Stimulated activated CD8-positive, alpha-beta memory T cell treated with anti-CD3 and anti-CD28 coated beads, Interleukin-12 subunit alpha, Interleukin-12 subunit beta, amount 100 ng/mL, for 24 hours (primary cell): ENCODE results near the gene KCNIP1.

Experiments used
- DNase-seq: peaks from one replicate; pipeline ENCODE4 v3.0.0-alpha.2; 2020; ENCODE audit errors: extremely low read depth

The KCNIP1 gene

GRCh38 chr5:170483701-170484458, 19.9 kb upstream of the KCNIP1 start:
- DNase-seq = no peak

- DNase-seq = no peak
Measured at GRCh38 chr5:170484459-170484831, 19.4 kb upstream of the KCNIP1 start.

- no peak for DNase-seq
Measured at GRCh38 chr5:170484847-170485615, 18.8 kb upstream of the KCNIP1 start.

- no peak for DNase-seq
Measured at GRCh38 chr5:170485616-170485911, 18.3 kb upstream of the KCNIP1 start.

GRCh38 chr5:170486371-170486770, 17.4 kb upstream of the KCNIP1 start:
- DNase-seq = no peak

- DNase-seq = no peak
Measured at GRCh38 chr5:170488570-170488969, 15.2 kb upstream of the KCNIP1 start.

GRCh38 chr5:170489199-170489598, 14.6 kb upstream of the KCNIP1 start:
- no peak for DNase-seq

GRCh38 chr5:170490381-170490780, 13.4 kb upstream of the KCNIP1 start:
- no peak for DNase-seq

GRCh38 chr5:170491479-170491878, 12.3 kb upstream of the KCNIP1 start:
- DNase-seq = no peak

GRCh38 chr5:170493028-170493820, 10.6 kb upstream of the KCNIP1 start:
- DNase-seq = no peak

- DNase-seq = no peak
Measured at GRCh38 chr5:170494041-170494440, 9.8 kb upstream of the KCNIP1 start.

- no peak for DNase-seq
Measured at GRCh38 chr5:170495825-170496661, 7.8 kb upstream of the KCNIP1 start.

- no peak for DNase-seq
Measured at GRCh38 chr5:170496662-170497028, 7.2 kb upstream of the KCNIP1 start.

GRCh38 chr5:170497311-170498038, 6.3 kb upstream of the KCNIP1 start:
- no peak for DNase-seq

GRCh38 chr5:170498811-170499351, 4.9 kb upstream of the KCNIP1 start:
- no peak for DNase-seq

GRCh38 chr5:170499621-170500020, 4.2 kb upstream of the KCNIP1 start:
- DNase-seq = no peak

GRCh38 chr5:170501361-170501760, 2.5 kb upstream of the KCNIP1 start:
- DNase-seq = no peak

GRCh38 chr5:170501931-170502330, 1.9 kb upstream of the KCNIP1 start:
- no peak for DNase-seq

GRCh38 chr5:170504616-170505266, 921 bp downstream of the KCNIP1 start:
- DNase-seq = no peak

- no peak for DNase-seq
Measured at GRCh38 chr5:170508036-170508435, 4.2 kb downstream of the KCNIP1 start.
